Measurements from ENCODE around the gene OTOP2. TPM values are rescaled to one million over a fixed set of nuclear protein-coding genes. Genes with fewer than 3 reads are reported as not detected.

Gene OTOP2
- total RNA-seq (ENCODE audit: low replicate concordance) = not detected in 2 replicates

GRCh38 chr17:74924250-74924948 is at the start of gene OTOP2:
Gene OTOP2, plus strand, starts transcription at chr17:74924273. Its CDS starts 360 bp downstream, at chr17:74924633.

GRCh38 chr17:74892974-74893911 is 30.8 kb upstream of the OTOP2 start, which contains the start of gene FADS6:
Gene FADS6, minus strand, starts transcription at chr17:74893633. Its CDS starts 38 bp downstream, at chr17:74893595.

GRCh38 chr17:74922694-74923537 is 1.2 kb upstream of the OTOP2 start, which contains the start of gene USH1G:
Gene USH1G, minus strand, starts transcription at chr17:74923255. Its CDS starts 182 bp downstream, at chr17:74923073.

GRCh38 chr17:74935585-74936469 is 11.8 kb downstream of the OTOP2 start, which contains the start of gene OTOP3:
Gene OTOP3, plus strand, starts transcription at chr17:74935898. Its CDS starts 24 bp downstream, at chr17:74935922.

GRCh38 chr17:74972107-74972972 is 48.3 kb downstream of the OTOP2 start, which contains the start of gene HID1:
Gene HID1, minus strand, starts transcription at chr17:74972759. Its CDS starts 103 bp downstream, at chr17:74972656.

Other genes with a start within 250 kb of the OTOP2 start
- gene CD300LF, start 211.3 kb upstream of the OTOP2 start, total RNA-seq (ENCODE audit: low replicate concordance) = not detected in 2 replicates
- gene RAB37, start 187.0 kb upstream of the OTOP2 start, total RNA-seq (ENCODE audit: low replicate concordance) = 0.15 TPM in 1 of 2 replicates, not detected in the other
- 2.8 and 10.4 TPM in 2 replicates for gene NHERF1, start 175.6 kb upstream of the OTOP2 start, total RNA-seq (ENCODE audit: low replicate concordance)
- 46.3 and 62.8 TPM in 2 replicates for gene NAT9, start 147.9 kb upstream of the OTOP2 start, total RNA-seq (ENCODE audit: low replicate concordance)
- 0.15 and 0.23 TPM in 2 replicates for gene GRIN2C, start 64.4 kb upstream of the OTOP2 start, total RNA-seq (ENCODE audit: low replicate concordance)
- 36.2 and 37.7 TPM in 2 replicates for gene FDXR, start 51.3 kb upstream of the OTOP2 start, total RNA-seq (ENCODE audit: low replicate concordance)
- gene FADS6, start 30.6 kb upstream of the OTOP2 start, total RNA-seq (ENCODE audit: low replicate concordance) = not detected in 2 replicates
- gene USH1G, start 1.0 kb upstream of the OTOP2 start, total RNA-seq (ENCODE audit: low replicate concordance) = not detected in 2 replicates
- not detected in 2 replicates for gene OTOP3, start 11.6 kb downstream of the OTOP2 start, total RNA-seq (ENCODE audit: low replicate concordance)
- 0.23 and 0.90 TPM in 2 replicates for gene HID1, start 48.5 kb downstream of the OTOP2 start, total RNA-seq (ENCODE audit: low replicate concordance)
- gene CDR2L, start 63.4 kb downstream of the OTOP2 start, total RNA-seq (ENCODE audit: low replicate concordance) = 5.4 and 14.8 TPM in 2 replicates
- gene MRPL58, start 88.4 kb downstream of the OTOP2 start, total RNA-seq (ENCODE audit: low replicate concordance) = 17.1 and 27.8 TPM in 2 replicates
- gene ATP5PD, start 122.7 kb downstream of the OTOP2 start, total RNA-seq (ENCODE audit: low replicate concordance) = 236 and 296 TPM in 2 replicates
- 10.4 and 26.4 TPM in 2 replicates for gene KCTD2, start 123.0 kb downstream of the OTOP2 start, total RNA-seq (ENCODE audit: low replicate concordance)
- 0.60 and 2.8 TPM in 2 replicates for gene SLC16A5, start 163.7 kb downstream of the OTOP2 start, total RNA-seq (ENCODE audit: low replicate concordance)
- 2.0 and 2.1 TPM in 2 replicates for gene ARMC7, start 185.7 kb downstream of the OTOP2 start, total RNA-seq (ENCODE audit: low replicate concordance)
- gene NT5C, start 207.5 kb downstream of the OTOP2 start, total RNA-seq (ENCODE audit: low replicate concordance) = 20.4 and 54.6 TPM in 2 replicates
- gene JPT1, start 230.2 kb downstream of the OTOP2 start, total RNA-seq (ENCODE audit: low replicate concordance) = 16.0 and 107 TPM in 2 replicates

Data from smooth muscle cell of the coronary artery (primary cell).